GM18499 (cell line): ENCODE measurements around the gene BBS1.
"Not testable (repeated sequence)": the region's sequence is repeated elsewhere in the genome, so short reads cannot be mapped to it uniquely, and the experiment has no call there.

Experiments used
- ATAC-seq: cut with Tn5 transposase; IDR thresholded peaks from one replicate; pipeline ENCODE4 v1.9.1; 2021; ENCODE audit warnings: moderate number of reproducible peaks; ENCODE audit not compliant: insufficient read depth, unreplicated experiment

Gene BBS1

DNA sequence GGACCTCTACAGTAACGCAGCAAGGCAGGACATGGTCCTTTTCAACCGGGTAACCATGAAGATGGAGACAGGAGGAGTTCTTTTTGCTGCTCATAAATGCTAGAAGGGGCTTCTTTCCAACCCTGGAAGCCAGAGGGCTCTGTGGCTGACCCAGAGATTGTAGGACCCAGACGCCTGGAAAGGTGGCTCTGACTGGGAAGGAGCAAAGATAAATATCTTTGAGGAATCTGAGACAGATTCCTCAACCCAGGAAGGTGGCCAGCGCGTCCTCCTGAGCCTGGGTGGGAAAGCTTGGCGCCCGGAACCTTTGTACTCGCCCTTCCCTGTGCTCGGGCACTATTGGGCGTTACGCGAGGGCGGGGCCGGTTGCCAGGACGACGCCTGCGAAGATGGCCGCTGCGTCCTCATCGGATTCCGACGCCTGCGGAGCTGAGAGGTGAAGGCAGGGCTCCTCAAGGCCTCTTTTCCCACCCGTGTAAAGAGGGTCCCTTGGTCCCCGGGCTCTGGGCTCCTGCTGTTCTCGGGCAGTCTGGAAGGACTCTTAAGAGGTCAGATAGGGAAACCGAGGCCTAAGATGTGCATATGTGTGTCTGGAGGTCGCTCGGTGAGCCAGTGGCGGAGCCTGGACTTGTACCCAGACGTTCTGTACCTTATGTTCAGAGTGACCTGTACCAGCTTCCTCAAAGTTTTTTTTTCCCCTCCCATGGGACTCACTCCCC, at the start of gene BBS1:
Gene BBS1, plus strand, starts transcription at position 365 of the 719 bp plus-strand sequence. Its CDS starts 25 bp downstream, at position 390.
- no peak for ATAC-seq

DNA sequence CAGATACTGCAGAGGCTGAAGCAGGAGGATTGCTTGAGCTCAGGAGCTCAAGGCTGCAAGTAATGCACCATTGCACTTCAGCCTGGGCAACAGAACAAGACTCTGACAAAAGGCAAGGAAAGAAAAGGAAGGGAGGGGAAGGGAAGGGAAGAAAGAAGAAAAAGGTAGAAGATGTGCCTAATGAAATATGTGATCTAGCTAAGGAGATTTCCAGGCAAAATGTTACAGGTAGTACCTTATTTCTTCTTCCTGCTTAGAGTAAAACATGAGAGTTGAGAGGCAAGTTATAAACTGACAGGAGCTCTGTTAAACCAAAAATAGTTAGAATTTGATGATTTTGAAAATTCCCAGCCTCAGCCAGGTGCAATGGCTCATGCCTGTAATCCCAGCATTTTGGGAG, 48.4 kb upstream of the BBS1 start:
- ATAC-seq, result no peak

- ATAC-seq, result no peak
Observed at GRCh38 chr11:66462911-66463310, 47.5 kb upstream of the BBS1 start.

GRCh38 chr11:66464116-66464515, 46.3 kb upstream of the BBS1 start:
- ATAC-seq, result not testable (repeated sequence)

DNA sequence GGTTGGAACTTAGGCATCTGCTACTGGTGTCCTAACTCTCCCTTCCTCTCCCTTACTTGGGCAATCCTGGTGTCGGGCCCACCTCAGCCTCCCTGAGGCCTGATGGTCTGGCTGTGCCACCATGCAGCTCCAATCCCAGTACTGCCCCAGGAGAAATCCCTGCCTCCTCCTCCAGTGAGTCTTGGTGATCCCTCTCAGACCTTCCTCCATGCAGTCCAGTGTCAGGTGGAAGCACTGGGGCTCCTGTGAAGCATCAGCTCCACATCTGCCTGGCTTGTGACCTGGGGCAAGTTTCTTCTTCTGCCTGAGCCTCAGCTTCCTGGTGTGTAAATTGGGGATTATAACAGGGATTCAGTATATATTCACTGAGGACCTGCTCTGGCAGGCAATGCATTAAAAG, 45.5 kb upstream of the BBS1 start:
- no peak for ATAC-seq

- ATAC-seq, result no peak
Observed at GRCh38 chr11:66465373-66466224, 44.8 kb upstream of the BBS1 start.

DNA sequence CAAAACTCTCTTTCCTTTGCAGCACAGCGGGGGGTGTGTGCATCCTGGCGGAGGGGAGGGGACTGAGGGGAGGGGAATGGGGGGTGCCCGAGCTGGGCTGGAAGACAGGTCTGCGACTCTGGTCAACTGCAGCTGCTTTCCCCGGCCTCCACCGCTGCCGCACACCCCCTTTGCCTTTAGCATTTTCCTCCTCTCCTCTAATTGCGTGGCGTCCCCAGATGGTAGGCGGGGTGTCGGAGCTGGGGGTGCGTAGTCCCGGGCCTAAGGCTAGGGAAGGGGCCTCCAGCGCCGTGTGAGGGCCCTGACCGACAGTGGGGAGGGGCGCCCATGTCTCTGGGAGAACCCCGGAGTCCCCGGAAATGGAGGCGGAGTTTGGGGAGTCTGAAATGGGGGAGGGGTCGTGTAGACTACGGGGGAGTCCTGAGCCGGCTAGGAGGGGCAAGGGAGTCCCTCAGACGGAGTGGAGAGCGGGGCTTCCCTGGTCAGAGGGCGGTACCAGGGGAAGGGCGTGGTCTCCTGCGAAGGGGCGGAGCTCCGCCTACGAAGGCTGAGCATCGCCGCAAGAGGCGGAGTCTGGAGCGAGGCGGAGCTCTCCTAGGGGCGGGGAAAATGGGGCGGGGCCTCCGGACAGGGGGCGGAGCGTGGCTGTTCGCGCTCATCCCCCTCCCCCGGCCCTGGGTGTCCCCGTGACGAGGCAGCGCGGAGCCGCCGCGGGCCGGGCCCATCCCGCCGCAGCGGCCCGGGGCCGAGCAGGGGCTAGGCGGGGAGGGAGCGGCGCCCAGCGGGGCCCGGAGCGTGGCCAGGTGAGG, 44.0 kb upstream of the BBS1 start, which contains the start of gene PELI3:
Gene PELI3, plus strand, starts transcription at position 681 of the 809 bp plus-strand sequence. CDS start 1,224 bp downstream, outside the sequence.
- no peak for ATAC-seq

GRCh38 chr11:66467034-66467659, 43.3 kb upstream of the BBS1 start:
- no peak for ATAC-seq

DNA sequence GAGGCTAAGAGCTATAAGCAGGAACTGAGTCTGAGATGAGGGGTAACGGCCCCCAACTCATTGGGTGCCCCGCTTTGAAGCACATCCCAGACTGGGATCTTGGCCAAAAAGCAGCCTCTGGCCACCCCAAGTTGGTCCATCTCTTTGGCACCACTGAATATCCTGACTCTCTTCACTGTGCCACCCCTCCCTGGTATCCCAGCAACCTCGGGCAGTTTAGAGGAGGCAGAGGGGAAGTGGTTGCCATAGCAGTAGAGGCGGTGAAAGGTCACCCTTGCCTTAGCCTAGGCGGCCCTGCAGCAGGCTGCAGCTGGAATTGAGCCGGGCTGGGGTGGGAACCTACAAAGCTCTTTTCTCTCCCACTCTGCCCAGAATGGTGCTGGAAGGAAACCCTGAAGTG, 42.7 kb upstream of the BBS1 start:
- no peak for ATAC-seq

DNA sequence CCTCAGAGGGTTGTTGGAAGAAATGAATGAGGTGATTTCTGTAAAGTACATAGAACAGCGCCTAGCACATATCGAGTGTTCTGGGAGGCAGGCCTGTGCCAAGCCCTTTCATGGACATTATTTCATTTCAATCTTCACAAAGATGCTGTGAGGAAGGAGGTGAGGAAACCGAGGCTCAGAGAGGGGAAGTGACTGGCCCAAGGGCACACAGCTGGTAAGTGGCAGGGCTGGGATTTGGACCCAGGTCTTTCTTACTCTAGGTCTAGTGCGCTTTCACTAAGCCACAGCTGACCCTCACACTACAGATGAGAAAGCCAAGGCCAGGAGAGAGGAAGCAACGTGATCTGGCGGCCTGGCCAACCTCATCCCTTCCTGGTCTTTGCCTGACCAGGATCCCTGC, 41.7 kb upstream of the BBS1 start:
- ATAC-seq, result no peak

- ATAC-seq, result no peak
Observed at GRCh38 chr11:66469441-66469840, 41.0 kb upstream of the BBS1 start.

DNA sequence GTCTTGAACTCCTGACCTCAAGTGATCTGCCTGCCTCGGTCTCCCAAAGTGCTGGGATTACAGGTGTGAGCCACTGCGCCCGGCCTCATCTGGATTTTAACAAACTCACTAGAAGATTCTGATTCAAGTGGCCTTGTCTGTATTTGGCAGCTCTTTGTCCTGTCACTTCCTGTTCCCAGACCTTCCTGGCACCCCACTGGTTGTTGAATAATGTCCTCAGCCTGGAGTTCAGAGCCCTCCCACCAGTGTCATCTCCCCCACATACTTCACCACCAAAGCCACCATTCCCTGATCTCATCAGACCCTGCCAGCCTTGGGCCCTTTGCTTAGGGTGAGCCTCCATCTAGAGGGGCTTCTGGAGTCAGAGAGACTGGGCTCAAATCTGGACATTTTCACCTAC, 40.4 kb upstream of the BBS1 start:
- ATAC-seq, result no peak

DNA sequence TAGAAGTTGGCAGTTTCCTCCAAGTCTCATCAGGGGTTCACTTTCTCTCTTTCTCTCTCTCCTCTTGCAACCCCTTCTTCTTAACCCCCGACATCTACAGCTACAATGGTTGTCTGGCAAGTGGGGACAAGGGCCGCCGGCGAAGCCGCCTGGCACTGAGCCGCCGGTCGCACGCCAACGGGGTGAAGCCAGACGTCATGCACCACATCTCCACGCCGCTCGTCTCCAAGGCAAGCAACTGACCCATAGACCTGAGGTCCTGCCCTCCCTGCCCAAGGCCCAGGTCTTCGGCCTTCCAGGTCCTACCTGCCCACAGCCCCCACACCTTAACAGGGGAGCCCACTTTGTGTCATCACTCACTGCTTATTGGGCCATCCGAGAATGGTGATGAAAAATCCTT, 39.3 kb upstream of the BBS1 start:
- ATAC-seq, result no peak

- no peak for ATAC-seq
Observed at GRCh38 chr11:66472054-66472453, 38.4 kb upstream of the BBS1 start.

- ATAC-seq, result no peak
Observed at GRCh38 chr11:66473167-66473566, 37.3 kb upstream of the BBS1 start.

DNA sequence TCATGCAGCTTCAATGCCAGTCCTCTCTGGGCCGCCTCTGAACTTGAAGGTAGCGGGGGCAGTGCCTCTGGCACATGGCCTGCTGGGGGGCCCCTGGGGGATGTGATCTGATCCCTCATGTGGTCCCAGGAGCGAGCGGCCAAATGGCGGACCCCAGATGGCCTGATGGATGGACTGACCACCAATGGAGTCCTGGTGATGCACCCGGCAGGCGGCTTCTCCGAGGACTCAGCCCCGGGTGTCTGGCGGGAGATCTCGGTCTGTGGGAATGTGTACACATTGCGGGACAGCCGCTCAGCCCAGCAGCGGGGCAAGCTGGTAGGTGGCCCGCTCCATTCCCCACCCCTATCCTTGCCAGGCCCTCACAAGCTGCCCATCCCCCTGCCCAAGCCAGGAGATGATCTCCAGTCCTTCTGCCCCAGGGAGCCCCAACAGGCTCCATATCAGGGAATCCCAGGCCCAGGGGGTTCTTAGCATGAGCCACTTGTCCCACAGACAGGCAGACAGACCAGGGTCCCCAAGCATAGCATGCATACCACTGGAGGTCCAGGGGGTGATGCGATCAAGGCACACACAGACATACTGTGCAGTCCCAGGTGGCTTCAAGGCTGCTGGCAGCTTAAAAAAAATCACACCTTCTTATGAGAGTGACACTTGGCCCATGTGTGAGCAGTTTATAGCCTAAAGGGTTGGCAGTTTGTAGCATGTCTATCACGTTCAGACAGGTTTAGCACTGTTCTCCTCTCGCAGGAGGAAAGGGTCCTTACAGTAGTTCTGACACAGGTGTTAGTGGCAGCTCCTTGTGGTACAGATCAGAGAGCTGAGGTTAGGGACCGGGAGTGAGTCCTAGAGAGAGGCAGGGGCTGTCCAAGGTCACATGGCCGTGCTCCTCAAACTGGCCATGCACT, 36.6 kb upstream of the BBS1 start:
- no peak for ATAC-seq

DNA sequence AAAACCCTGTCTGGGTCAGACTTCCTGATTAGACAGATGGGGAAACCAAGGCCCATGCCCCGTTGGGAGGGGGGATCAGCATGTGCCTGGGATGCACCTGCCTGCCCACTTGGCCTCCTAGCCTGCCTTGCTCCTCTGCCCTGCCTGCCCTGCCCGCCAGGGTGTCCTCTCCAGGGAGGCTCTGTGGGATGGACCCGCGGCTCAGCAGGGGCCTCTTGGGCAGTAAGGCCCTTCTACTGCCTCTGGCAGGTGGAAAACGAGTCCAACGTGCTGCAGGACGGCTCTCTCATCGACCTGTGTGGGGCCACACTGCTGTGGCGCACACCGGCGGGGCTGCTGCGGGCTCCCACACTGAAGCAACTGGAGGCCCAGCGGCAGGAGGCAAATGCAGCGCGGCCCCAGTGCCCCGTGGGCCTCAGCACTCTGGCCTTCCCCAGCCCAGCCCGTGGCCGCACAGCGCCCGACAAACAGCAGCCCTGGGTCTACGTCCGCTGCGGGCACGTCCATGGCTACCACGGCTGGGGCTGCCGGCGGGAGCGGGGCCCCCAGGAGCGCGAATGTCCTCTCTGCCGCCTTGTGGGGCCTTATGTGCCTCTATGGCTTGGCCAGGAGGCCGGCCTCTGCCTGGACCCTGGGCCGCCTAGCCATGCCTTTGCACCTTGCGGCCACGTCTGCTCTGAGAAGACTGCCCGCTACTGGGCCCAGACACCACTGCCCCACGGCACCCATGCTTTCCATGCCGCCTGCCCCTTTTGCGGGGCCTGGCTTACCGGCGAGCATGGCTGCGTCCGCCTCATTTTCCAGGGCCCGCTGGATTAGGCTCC, 34.9 kb upstream of the BBS1 start:
- no peak for ATAC-seq

GRCh38 chr11:66476173-66476840, 34.1 kb upstream of the BBS1 start:
- no peak for ATAC-seq
